Ascending aorta (tissue), 2 donors: ENCODE results near the gene INKA2. TPM values are rescaled to one million over a fixed set of nuclear protein-coding genes. Genes with fewer than 3 reads are reported as not detected.

ENCODE experiments used
- DNase-seq, 2 donors: peaks; one replicate each; pipeline ENCODE4 v3.0.0-alpha.2; 2019; ENCODE audit warnings: low spot score in 2 of 2
- H3K27ac ChIP-seq, 2 donors: fragments of 200-600 bp; sonication (generic); one replicate each; pipeline ENCODE4 v1.5.1; 2016 to 2017; ENCODE audit warnings: mild to moderate bottlenecking in 1 of 2
- H3K27me3 ChIP-seq: fragments of 200-600 bp; sonication (generic); one replicate; pipeline ENCODE4 v1.5.1; 2017
- H3K36me3 ChIP-seq, 2 donors: fragments of 200-600 bp; sonication (generic); one replicate each; pipeline ENCODE4 v1.5.1; 2016
- H3K4me1 ChIP-seq, 2 donors: fragments of 200-600 bp; sonication (generic); one replicate each; pipeline ENCODE4 v1.5.1; 2016 to 2017; ENCODE audit warnings: mild to moderate bottlenecking in 1 of 2
- H3K4me3 ChIP-seq, 2 donors: fragments of 200-600 bp; sonication (generic); one replicate each; pipeline ENCODE4 v1.5.1; 2016 to 2017; ENCODE audit warnings: mild to moderate bottlenecking in 1 of 2
- H3K9me3 ChIP-seq, 2 donors: fragments of 200-600 bp; sonication (generic); one replicate each; pipeline ENCODE4 v1.5.1; 2016
- CTCF ChIP-seq, 3 experiments: fragments of 200-600 bp in 2 of 3; fragments of 450-650 bp in 1 of 3; sonication (generic) in 2 of 3; IDR thresholded peaks; one replicate each; pipeline ENCODE4 v1.5.1; 2016 to 2019; ENCODE audit warnings: antibody characterized with exemption in 3 of 3, mild to moderate bottlenecking in 1 of 3, moderate library complexity in 1 of 3
- intact Hi-C: fragments of 100-400 bp; cut with DNase I; formaldehyde crosslinking; loops from one replicate; pipeline ENCODE4 v1.15.1; 2023
- total RNA-seq: library from RNA; depleted of rRNA; stranded (reverse); fragments of >200 nt; gene quantifications from one replicate; pipeline ENCODE4 v1.1.0, GENCODE V29; 2016

The INKA2 gene
- total RNA-seq, 1 donor from 2014 or later: not detected

DNA sequence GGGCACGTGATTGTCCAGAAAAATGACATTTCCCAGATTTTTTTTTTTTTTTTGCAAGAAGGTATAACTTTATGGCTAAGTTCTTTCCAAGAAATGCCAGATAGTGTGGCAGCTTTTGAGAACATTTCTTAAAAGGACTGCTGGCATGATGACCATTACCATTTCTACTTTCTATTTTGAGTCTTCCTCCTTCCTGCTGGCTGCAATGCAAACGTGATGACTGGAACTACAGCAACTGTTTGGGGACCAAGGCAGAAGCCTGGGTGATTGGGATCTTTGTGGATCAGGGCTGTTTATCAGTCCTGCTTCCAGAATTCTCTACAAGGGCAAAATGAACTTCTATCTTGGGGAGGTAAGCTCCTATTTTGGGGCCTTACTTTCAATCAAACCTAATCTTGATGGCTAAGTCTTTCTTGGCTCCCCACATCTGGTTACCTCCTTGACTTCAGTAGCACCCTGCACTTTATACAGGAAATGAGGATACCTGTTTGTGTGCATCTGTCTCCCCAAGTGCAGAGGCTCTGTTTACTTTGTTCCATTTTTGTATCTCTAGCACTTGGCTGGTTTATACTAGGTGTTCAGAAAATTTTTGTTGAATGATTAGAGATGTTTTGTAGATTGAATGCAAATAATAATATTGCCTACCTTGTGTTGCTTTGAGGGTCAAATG lies 12.8 kb upstream of the INKA2 start:
- H3K9me3 ChIP-seq: no peaks in the 10 kb centered on the region
- H3K4me3 ChIP-seq: no peak overlapping the region
- H3K27me3 ChIP-seq: no peaks in the 10 kb centered on the region
- intact Hi-C loops: loop anchor here (10.0 kb wide), 2 partner anchors 607 to 793 kb away; partner anchors contain the start of genes CEPT1 and DRAM2
- H3K4me1 ChIP-seq: peaks cover 0 to 16% of the 10 kb centered on the region in 2 donors
- TF ChIP-seq CTCF (IDR thresholded peaks at IDR 0.05): no peak
- DNase-seq: no peak
- no peak overlapping the region for H3K27ac ChIP-seq
- H3K36me3 ChIP-seq: no peaks in the 10 kb centered on the region

GRCh38 chr1:111750856-111751255 lies 11.7 kb upstream of the INKA2 start:
- no peaks in the 10 kb centered on the region for H3K36me3 ChIP-seq
- intact Hi-C loops: loop anchor here (10.0 kb wide), 2 partner anchors 606 to 794 kb away; partner anchors contain the start of genes CEPT1 and DRAM2
- no peak for TF ChIP-seq CTCF (IDR thresholded peaks at IDR 0.05)
- no peak overlapping the region for H3K27ac ChIP-seq
- H3K4me3 ChIP-seq: no peak overlapping the region
- no peak for DNase-seq
- H3K9me3 ChIP-seq: no peaks in the 10 kb centered on the region
- peaks cover 0 to 8% of the 10 kb centered on the region in 2 donors for H3K4me1 ChIP-seq
- no peaks in the 10 kb centered on the region for H3K27me3 ChIP-seq

DNA sequence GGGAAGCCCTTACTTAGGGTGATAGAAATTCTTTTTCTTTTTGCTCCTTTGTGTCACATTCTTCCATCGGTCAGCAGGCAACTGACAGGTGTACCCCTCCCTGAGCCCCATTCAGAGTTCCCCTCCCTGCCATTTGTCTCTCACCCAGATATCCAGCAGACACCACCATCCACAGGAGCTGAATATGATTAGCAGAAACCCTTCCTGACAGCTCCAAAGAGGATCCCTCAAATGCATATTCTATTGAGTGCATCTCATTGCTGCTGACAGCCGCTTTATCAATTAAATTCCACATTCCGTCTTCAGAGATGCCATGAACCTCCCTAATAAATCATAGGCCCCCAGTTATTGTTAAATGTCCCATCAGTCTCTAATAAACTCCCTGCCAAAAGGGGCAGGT lies 10.4 kb upstream of the INKA2 start:
- intact Hi-C loops: loop anchor here (10.0 kb wide), 2 partner anchors 605 to 795 kb away; partner anchors contain the start of genes CEPT1 and DRAM2
- Histone ChIP-seq H3K27me3 (no peaks in the 10 kb centered on the region), H3K27ac (no peak overlapping the region), H3K4me3 (no peak overlapping the region), H3K9me3 (no peaks in the 10 kb centered on the region), H3K4me1 (peaks cover 0 to 3% of the 10 kb centered on the region in 2 donors), H3K36me3 (no peaks in the 10 kb centered on the region)
- DNase-seq: no peak
- no peak for TF ChIP-seq CTCF (IDR thresholded peaks at IDR 0.05)

GRCh38 chr1:111747947-111748346 lies 8.8 kb upstream of the INKA2 start:
- no peak for TF ChIP-seq CTCF (IDR thresholded peaks at IDR 0.05)
- Histone ChIP-seq H3K27me3 (no peaks in the 10 kb centered on the region), H3K36me3 (no peaks in the 10 kb centered on the region), H3K9me3 (no peaks in the 10 kb centered on the region), H3K27ac (no peak overlapping the region), H3K4me3 (no peak overlapping the region), H3K4me1 (no peaks in the 10 kb centered on the region)
- DNase-seq: no peak
- intact Hi-C loops: no loop called here

DNA sequence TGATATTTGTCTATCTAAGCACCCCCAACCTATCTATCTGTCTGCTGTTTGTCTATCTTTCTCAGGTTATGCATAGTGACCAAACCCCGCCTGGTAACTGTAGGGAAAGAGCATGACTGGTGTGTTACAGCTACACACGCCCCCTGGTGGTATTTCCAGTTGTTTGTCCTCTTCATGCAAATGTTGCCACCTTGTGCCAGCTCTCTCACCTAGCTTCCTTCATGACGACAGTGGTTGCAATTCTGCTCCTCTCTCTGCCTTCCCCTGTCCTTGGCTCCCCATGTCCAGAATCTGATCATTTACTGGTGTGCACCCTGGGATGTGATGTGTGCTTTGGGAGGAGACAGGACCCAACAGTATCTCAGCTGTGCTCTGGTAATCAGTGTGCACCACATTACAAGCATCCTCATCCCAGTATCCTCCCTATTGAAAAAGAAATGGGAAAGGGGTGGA lies 8.1 kb upstream of the INKA2 start:
- no peaks in the 10 kb centered on the region for H3K36me3 ChIP-seq
- no peaks in the 10 kb centered on the region for H3K27me3 ChIP-seq
- no peak overlapping the region for H3K27ac ChIP-seq
- peak in 2 of 3 experiments; percentile 56 to 61 for TF ChIP-seq CTCF (IDR thresholded peaks at IDR 0.05)
- intact Hi-C loops: no loop called here
- peak in 1 of 2 donors; percentile 75 for DNase-seq
- no peak overlapping the region for H3K4me3 ChIP-seq
- H3K4me1 ChIP-seq: no peaks in the 10 kb centered on the region
- H3K9me3 ChIP-seq: no peaks in the 10 kb centered on the region
